ENCODE results near the gene NLRP5.

- TF ChIP-seq KLF10 (tag by site-specific recombination; IDR thresholded peaks at IDR 0.05) (no peak), ZNF157 (tag by site-specific recombination; IDR thresholded peaks at IDR 0.05) (no peak), ZNF24 (tag by site-specific recombination; IDR thresholded peaks at IDR 0.05) (no peak), CTCF (tag by site-specific recombination; IDR thresholded peaks at IDR 0.05) (no peak), ZNF704 (tag by site-specific recombination; IDR thresholded peaks at IDR 0.05) (no peak), ZNF221 (tag by site-specific recombination; IDR thresholded peaks at IDR 0.05; ENCODE audit: borderline replicate concordance) (no peak), REPIN1 (tag by site-specific recombination; IDR thresholded peaks at IDR 0.05; ENCODE audit: low read depth) (no peak), REST (tag by site-specific recombination; IDR thresholded peaks at IDR 0.05) (no peak), EGR2 (tag by site-specific recombination; IDR thresholded peaks at IDR 0.05; ENCODE audit: low read depth) (no peak), ZFP3 (tag by site-specific recombination; IDR thresholded peaks at IDR 0.05; ENCODE audit: low read depth) (no peak), KLF7 (tag by site-specific recombination; IDR thresholded peaks at IDR 0.05; ENCODE audit: borderline replicate concordance) (no peak)
Observed at GRCh38 chr19:56079609-56080008, 93.0 kb downstream of the NLRP5 start.
